ENCODE results near the gene RABEP2.
A peak's percentile ranks its signal among the peaks of the same experiment; 100 is the strongest.

RABEP2 gene

DNA sequence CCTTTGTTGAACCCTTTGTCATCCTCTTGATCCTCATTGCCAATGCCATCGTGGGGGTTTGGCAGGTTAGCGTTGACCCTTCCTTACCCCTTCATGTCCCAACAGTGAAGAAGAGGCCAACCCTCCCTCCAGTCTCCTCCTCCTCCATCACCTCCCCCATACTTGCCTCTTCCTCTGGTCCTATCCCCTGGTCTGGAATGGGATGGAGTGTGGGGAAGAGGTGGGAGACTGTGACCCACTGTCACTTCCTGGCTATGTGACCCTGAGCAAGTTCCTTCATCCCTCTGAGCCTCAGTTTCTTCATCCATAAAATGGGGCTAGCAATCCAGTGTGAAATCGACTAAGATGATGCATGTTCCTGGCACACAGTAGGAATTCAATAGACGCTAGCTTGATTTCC lies 44.1 kb downstream of the RABEP2 start:
- no peak for DNase-seq
- no peak overlapping the region for H3K4me2 ChIP-seq (ENCODE audit: insufficient read depth, low read length)
- TF ChIP-seq EZH2 (IDR thresholded peaks at IDR 0.05; ENCODE audit: borderline replicate concordance, low read depth, low read length, severe bottlenecking), result no peak
- TF ChIP-seq, protein P1, sequence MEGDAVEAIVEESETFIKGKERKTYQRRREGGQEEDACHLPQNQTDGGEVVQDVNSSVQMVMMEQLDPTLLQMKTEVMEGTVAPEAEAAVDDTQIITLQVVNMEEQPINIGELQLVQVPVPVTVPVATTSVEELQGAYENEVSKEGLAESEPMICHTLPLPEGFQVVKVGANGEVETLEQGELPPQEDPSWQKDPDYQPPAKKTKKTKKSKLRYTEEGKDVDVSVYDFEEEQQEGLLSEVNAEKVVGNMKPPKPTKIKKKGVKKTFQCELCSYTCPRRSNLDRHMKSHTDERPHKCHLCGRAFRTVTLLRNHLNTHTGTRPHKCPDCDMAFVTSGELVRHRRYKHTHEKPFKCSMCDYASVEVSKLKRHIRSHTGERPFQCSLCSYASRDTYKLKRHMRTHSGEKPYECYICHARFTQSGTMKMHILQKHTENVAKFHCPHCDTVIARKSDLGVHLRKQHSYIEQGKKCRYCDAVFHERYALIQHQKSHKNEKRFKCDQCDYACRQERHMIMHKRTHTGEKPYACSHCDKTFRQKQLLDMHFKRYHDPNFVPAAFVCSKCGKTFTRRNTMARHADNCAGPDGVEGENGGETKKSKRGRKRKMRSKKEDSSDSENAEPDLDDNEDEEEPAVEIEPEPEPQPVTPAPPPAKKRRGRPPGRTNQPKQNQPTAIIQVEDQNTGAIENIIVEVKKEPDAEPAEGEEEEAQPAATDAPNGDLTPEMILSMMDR (IDR thresholded peaks at IDR 0.05; ENCODE audit: borderline replicate concordance, extremely low read depth, low read length, poor library complexity, severe bottlenecking), result no peak
- H3K4me3 ChIP-seq (ENCODE audit: low read depth in 1 of 2, low read length in 2 of 2), result no peak overlapping the region
- no peaks in the 10 kb centered on the region for H4K20me1 ChIP-seq (ENCODE audit: insufficient read depth, low read length)
- H3K27me3 ChIP-seq (ENCODE audit: insufficient read depth, low read length, poor library complexity), result no peaks in the 10 kb centered on the region
- no peaks in the 10 kb centered on the region for H3K36me3 ChIP-seq (ENCODE audit: insufficient read depth, low read length)
- no peak for ATAC-seq (ENCODE audit: insufficient read depth, low read depth)
- peaks cover 23% of the 10 kb centered on the region for H3K4me1 ChIP-seq (ENCODE audit: insufficient read depth, low read length)
- peaks cover 7% of the 10 kb centered on the region for H3K79me2 ChIP-seq (ENCODE audit: insufficient read depth, low read length)
- no peak overlapping the region for H3K27ac ChIP-seq (ENCODE audit: low read length)
- no peak overlapping the region for H3K9ac ChIP-seq (ENCODE audit: low read depth, low read length)
- peak overlapping the region; percentile 95; the same call in 1 of the 2 replicates for H2AFZ ChIP-seq (ENCODE audit: low read depth, low read length)
- H3K9me3 ChIP-seq (ENCODE audit: insufficient read depth, low read length, severe bottlenecking), result no peaks in the 10 kb centered on the region

DNA sequence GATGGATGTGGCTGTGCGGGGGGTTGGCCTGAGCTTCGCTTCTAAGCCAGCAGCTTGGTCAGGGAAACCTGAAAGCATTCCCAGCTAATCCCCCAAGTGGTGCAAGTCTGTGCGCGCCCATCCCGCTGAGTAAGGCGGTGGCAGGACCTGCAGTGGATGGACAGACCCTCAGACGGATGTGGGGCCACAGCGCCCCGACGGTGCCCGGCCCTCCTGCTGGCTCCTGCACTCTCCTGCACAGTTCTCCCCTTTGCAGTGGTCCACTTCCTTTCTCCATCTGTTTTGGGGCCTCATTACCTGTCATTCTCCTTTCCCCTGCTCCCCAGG lies 44.5 kb downstream of the RABEP2 start:
- Histone ChIP-seq H2AFZ (ENCODE audit: low read depth, low read length) (peak overlapping the region; percentile 95), H4K20me1 (ENCODE audit: insufficient read depth, low read length) (no peaks in the 10 kb centered on the region), H3K4me3 (ENCODE audit: low read depth in 1 of 2, low read length in 2 of 2) (peak overlapping the region in 1 of 2 experiments; percentile 68; a peak in 1 of 4 replicates), H3K36me3 (ENCODE audit: insufficient read depth, low read length) (no peaks in the 10 kb centered on the region), H3K27ac (ENCODE audit: low read length) (peak overlapping the region; percentile 77; the same call in 1 of the 2 replicates), H3K9ac (ENCODE audit: low read depth, low read length) (peak overlapping the region; percentile 75), H3K79me2 (ENCODE audit: insufficient read depth, low read length) (peaks cover 7% of the 10 kb centered on the region), H3K27me3 (ENCODE audit: insufficient read depth, low read length, poor library complexity) (no peaks in the 10 kb centered on the region), H3K4me1 (ENCODE audit: insufficient read depth, low read length) (peaks cover 23% of the 10 kb centered on the region), H3K4me2 (ENCODE audit: insufficient read depth, low read length) (peak overlapping the region; percentile 74), H3K9me3 (ENCODE audit: insufficient read depth, low read length, severe bottlenecking) (no peaks in the 10 kb centered on the region)
- no peak for TF ChIP-seq EZH2 (IDR thresholded peaks at IDR 0.05; ENCODE audit: borderline replicate concordance, low read depth, low read length, severe bottlenecking)
- TF ChIP-seq, protein P1 (IDR thresholded peaks at IDR 0.05; ENCODE audit: borderline replicate concordance, extremely low read depth, low read length, poor library complexity, severe bottlenecking), result no peak
- ATAC-seq (ENCODE audit: insufficient read depth, low read depth), result no peak
- no peak for DNase-seq

DNA sequence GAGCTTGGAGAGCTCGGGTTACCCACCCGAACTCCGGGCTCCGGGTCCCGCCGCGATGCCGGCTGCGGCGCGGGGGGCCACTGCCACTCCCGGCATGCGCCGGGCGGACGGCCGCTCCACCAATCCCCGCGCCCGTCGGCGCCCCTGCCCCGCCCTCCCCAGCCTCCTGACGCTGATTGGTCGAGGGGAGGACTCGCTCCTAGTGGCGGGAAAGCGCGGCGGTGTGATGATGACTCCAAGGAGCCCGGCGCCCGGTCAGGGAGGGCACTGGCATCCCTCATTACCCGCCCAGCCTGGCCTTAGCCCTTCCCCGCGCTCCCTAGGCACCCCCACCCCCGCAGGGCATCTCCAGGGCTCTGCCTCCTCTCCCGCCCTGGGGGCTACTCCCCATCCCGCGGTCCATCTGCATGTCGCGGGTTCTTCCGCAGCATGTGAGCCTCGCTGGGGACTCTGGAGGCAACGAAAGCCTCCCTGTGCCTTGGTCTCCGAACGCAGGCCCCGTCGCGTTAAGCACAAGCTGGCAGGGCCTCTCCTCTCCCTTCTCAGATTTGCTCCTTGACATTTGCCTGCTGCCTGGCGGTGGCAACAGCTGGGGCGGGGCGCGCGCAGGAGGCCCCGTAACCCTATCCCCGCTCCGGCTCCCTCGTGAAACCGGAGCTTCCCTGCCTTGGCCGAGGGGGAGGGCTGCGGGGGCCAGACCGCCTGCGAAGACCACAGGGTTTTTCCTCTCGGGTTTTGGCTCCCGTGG lies 45.0 kb downstream of the RABEP2 start:
- Histone ChIP-seq H3K79me2 (ENCODE audit: insufficient read depth, low read length) (peaks cover 7% of the 10 kb centered on the region), H4K20me1 (ENCODE audit: insufficient read depth, low read length) (no peaks in the 10 kb centered on the region), H3K4me1 (ENCODE audit: insufficient read depth, low read length) (peaks cover 23% of the 10 kb centered on the region), H3K4me2 (ENCODE audit: insufficient read depth, low read length) (peak overlapping the region; percentile 74), H3K9me3 (ENCODE audit: insufficient read depth, low read length, severe bottlenecking) (no peaks in the 10 kb centered on the region), H3K4me3 (ENCODE audit: low read depth in 1 of 2, low read length in 2 of 2) (peak overlapping the region; percentile 65 to 68), H3K9ac (ENCODE audit: low read depth, low read length) (peak overlapping the region; percentile 75), H3K36me3 (ENCODE audit: insufficient read depth, low read length) (no peaks in the 10 kb centered on the region), H3K27ac (ENCODE audit: low read length) (peak overlapping the region; percentile 77), H2AFZ (ENCODE audit: low read depth, low read length) (peak overlapping the region; percentile 95), H3K27me3 (ENCODE audit: insufficient read depth, low read length, poor library complexity) (no peaks in the 10 kb centered on the region)
- no peak for TF ChIP-seq EZH2 (IDR thresholded peaks at IDR 0.05; ENCODE audit: borderline replicate concordance, low read depth, low read length, severe bottlenecking)
- TF ChIP-seq, protein P1 (IDR thresholded peaks at IDR 0.05; ENCODE audit: borderline replicate concordance, extremely low read depth, low read length, poor library complexity, severe bottlenecking), result no peak
- peak; percentile 90 for DNase-seq
- peak; percentile 91 for ATAC-seq (ENCODE audit: insufficient read depth, low read depth)

All from DND-41 (cell line).